GM13976 (cell line): ENCODE measurements around the gene B4GALT1.

Source experiments
- DNase-seq: peaks from one replicate; pipeline ENCODE4 v3.0.0; 2012; ENCODE audit warnings: low spot score
- CTCF ChIP-seq: IDR thresholded peaks from 2 replicates; pipeline ENCODE4 v1.5.1; 2012; ENCODE audit warnings: borderline replicate concordance, mild to moderate bottlenecking; ENCODE audit not compliant: insufficient read depth; ENCODE audit errors: extremely low read depth, missing control alignments, control extremely low read depth
- in situ Hi-C: fragments of 300-500 bp; cut with MboI; formaldehyde crosslinking; loops from one replicate; pipeline ENCODE4 v1.12.0; 2022; ENCODE audit warnings: low sequenced_read_pairs, mixed read lengths, inconsistent platforms; ENCODE audit not compliant: unreplicated experiment

B4GALT1 gene

GRCh38 chr9:33198165-33198564, 31.0 kb upstream of the B4GALT1 start:
- in situ Hi-C loops, result no loop called here
- DNase-seq, result no peak
- TF ChIP-seq CTCF, result no peak

GRCh38 chr9:33197279-33198152, 30.4 kb upstream of the B4GALT1 start:
- no peak for TF ChIP-seq CTCF
- DNase-seq, result no peak
- in situ Hi-C loops, result no loop called here

GRCh38 chr9:33196736-33197135, 29.6 kb upstream of the B4GALT1 start:
- TF ChIP-seq CTCF, result no peak
- DNase-seq, result no peak
- in situ Hi-C loops, result no loop called here

- DNase-seq, result no peak
- no peak for TF ChIP-seq CTCF
- in situ Hi-C loops, result no loop called here
These were observed 26.7 kb upstream of the B4GALT1 start for GRCh38 chr9:33193818-33194217.

- no peak for TF ChIP-seq CTCF
- DNase-seq, result no peak
- in situ Hi-C loops, result no loop called here
These were observed 25.5 kb upstream of the B4GALT1 start for GRCh38 chr9:33192493-33193255.

GRCh38 chr9:33190021-33190705, 23.0 kb upstream of the B4GALT1 start:
- no peak for TF ChIP-seq CTCF
- in situ Hi-C loops, result no loop called here
- no peak for DNase-seq
